HUDEP-2 (cell line): ENCODE measurements around the gene RPS3.

Experiments used
- DNase-seq, 76 experiments: peaks; one replicate each; lab custom pipeline; 2025; ENCODE audit not compliant: unreplicated experiment in 76 of 76; lab: John Stamatoyannopoulos, UW

The RPS3 gene

DNA sequence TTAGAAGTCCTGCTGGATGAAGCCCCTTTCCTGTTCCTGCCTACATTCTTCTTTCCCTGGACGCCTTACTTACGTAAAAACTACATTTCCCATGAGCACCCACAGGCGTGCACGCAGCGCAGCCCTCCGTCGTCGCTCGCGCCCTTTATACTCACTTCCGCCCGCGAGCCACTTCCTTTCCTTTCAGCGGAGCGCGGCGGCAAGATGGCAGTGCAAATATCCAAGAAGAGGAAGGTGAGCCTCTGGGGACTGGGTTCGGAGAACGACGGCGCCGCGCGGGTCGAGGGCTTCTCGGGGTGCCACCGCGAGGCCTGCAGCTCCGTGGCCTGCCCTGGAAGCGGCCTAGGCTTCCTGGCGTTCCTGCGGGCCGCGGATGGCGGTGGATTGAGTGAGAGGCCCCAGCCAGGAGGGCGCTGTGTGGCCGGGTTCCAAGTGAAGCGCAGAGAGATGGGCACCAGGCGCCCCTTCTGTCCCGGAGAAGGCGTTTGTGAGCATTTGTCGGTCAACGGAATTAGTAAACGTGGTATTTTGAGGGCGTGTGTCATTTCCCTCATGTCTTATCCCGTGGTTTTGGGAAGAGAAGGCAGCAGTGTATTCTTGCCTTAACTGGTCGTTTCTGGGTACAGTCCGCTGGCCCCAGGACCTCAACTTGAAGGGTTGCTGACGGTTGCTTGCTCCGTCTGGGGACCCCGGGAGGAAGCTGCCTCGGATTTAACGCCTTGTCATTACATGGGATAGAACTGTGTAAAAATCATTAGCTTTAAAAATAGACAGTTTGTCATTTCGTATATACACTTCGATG is at the start of gene RPS3:
TSS of gene RPS3 (plus strand) at position 175 of the 802 bp plus-strand sequence. CDS start at position 205, 30 bp downstream.
- DNase-seq = peak in 74 of 76 experiments; percentile 30 to 97 (median 78)

DNA sequence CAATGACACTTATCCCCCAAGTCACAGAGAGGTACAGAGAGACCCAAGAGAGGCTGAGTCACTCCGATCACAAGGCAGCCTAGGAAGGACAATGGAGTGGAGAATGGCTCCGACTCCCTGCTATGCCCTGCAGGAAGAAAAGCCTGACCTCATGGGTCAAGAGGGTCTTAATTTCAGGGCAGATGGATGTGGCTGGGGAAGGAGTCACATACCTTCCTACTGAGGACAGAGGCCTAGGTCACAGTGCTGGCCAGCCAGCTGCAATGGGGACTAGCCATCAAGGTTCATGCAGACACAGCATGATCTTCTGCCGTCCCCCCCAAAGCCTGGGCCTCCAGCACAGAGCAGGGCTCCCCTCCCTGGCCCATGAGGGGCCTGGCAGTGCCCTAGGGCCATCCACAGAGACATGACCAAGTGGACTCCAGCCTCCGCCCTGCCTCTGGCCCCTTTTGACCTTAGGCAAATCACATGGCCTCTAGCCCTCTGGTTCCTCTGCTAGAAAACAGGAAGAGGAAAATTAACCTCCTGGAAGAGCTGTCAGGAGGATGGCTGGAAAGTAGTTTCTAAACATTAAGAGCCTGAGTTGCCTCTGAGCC is 49.7 kb upstream of the RPS3 start:
- DNase-seq = no peak

DNA sequence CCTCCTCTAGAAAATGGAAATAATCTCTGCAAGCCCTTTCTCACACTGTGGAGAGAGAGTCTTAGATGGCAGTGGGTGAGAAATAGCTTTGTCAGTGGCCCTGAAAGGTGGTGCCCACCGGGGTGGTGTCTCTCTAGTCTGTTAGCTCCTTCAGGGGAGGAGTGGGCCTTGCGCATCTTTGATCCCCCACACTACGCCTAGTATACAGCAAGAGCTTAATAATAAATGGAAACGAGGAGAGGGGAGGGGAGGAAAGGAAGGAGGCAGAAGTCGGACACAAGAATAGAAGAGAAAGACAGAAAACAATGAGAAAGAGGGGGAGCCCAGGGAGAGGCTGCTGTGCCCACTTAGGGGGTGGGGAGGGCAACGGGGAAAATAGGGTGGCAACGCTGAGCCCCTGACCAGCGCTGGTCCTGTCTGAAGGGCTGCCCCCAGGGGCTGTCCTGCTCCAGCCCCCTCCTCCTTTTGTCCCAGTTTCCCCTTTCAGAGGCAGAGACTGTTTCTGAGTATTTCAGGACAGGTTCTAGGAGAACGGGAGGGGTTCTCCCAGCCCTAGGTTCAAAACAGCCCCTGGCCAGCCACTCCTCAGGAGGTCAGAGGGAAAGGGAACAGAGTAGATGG is 49.1 kb upstream of the RPS3 start:
- DNase-seq = no peak

DNA sequence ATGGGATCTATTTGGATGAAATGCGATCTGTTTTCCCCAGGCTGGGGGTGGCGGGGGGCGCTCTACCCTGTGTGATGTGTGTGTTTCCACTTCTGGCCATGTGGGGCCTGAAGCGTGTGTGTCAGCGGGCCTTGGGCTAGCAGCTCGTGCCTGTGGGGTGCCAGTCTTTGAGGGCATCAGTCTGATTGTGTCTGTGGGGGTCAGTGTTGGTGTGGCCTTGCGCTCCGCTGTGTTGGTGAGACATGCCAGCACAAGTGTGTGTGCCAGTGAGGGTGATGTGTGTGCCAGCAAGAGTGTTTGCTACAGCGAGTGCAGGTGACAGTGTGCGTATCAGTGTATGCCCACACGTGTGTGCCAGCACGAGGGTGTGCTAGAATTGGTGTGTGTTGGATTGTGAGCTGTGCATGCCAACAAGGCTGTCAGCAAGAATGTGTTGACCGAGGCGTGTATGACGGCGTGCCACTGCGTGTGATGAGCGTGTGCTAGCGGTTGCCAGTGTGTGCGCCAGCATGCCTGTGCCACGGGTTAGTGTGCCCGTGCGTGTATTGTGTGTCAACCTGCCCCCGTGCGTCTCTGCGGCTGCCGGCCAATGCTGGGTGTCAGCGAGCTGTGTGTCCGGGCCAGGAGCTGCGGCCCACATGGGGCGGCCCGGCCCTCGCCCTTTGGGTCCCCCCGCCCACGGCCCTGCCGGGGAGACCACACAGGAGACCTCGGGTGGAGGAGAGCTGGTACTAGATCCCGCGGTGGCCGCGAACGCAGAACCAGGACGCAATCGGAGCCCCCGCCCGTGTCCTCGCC is 48.4 kb upstream of the RPS3 start:
- DNase-seq = peak in 9 of 76 experiments; percentile 10 to 36 (median 26)

DNA sequence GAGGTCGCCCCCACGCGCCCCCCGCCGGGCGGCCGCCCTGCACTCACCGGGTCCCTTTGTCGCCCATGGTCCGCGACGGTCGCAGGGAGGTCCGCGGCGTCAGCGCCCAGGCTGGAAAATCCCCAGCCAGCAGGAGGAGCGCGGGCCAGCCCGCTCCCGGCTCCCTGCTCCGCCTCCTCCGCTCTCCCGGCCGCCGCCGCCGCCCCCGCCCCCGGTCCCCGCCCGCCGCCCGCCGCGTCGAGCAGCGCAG is 47.9 kb upstream of the RPS3 start, which contains the start of gene ARRB1:
TSS of gene ARRB1 (minus strand) at position 121 of the 250 bp plus-strand sequence. CDS start at position 67, 54 bp downstream.
- DNase-seq = peak in 5 of 76 experiments; percentile 19 to 54 (median 40)

DNA sequence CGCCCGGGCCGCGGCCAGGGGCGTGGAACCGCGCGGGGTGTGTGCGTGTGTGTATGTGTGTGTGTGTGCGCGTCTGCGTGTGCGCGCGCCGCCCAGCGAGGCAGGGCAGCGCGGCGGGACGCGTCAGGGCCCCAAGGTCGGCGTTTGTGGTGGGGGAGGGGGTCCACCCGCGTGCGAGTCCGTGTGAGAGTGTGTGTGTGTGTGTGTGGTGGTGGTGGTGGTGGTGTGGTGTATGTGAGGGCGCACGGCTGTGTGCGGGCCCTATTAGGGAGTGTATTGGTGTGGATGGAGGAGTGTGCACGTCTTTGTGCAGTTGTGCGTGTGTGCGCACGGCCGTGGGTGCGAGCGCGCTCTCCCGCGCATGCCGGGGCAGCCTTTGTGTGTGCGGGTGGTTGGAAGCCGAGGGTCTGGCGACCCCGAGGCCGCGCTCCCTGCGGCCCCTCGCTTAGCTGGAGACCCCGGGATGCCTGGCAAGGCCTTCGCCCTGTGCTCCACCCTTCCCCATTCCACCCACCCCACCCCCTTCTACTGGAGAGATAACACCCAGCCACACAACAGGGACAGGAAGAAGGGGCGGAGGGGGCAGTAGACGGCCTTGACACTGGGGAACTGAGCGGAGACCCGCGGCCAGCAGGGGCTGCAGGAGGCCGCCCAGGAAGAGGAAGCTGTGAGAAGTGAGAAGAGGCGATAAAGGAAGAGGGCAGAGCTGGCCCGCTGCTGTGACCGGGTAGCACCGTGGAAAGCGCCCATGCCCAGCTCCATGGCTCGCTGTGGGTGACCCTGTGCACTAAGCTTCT is 47.3 kb upstream of the RPS3 start:
- DNase-seq = peak in 54 of 76 experiments; percentile 17 to 74 (median 52)

DNA sequence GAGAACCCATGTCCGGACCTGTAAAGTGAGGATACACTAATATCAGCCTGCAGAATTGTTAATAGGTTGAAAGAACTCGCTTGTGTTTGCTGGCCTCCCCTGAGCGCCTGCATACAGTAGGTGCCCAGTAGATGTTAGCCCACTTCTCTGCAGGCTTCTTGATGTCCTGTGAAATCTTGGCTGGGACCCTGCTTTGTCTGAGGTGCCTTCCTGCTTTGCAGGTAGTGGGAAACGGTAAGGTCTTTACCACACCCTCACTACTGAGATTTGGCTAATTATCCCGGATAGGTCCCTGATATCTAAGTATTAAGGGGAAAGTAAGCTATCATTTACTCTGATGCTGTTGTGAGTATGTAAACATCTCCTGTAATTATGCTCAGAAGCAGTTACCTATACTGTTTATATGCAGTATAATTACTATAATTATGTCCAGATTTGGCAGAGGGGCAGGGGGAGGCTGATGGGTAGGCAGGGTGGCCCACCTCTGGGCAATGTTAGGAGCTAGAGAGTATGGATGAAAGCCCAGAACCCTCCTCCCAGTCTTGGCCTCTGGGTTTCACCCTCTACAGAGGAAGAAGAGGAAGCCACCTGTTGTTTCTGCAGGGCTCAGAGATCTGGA is 46.6 kb upstream of the RPS3 start:
- DNase-seq = no peak

DNA sequence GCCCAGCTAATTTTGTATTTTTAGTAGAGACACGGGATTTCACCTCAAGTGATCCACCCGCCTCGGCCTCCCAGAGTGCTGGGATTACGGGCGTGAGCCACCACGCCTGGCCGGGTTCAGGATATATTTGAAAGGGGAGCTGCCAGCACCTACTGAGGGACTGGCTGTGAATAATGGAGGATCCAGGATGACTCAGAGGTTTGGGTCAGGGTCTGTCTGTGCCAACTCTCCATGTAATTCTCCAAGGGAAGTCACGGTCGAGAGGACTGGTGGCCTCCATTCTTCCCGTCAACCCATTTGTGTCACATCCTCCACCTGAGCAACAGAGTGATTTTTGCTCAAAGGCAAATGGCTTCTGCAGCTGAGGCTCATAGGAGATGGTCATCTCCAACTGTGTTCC is 44.3 kb upstream of the RPS3 start:
- DNase-seq = no peak

DNA sequence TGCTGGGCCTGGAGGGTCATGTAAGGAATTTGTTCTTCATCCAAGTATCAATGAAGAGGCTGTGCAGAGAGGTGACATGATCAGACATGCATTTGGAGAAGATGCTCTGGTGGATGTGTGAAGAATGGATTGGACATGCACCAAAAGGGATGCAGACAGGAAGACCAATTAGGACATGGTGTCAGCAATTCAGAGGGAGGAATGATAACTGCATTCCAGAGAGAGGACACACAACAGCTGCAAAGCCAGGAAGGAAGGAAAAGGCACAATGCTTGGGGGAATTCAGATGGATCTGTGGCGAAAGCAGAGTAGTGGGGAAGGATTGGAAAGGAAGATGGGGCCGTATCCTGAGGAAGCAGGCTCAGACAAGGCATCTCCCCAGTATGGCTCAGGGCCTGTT is 42.7 kb upstream of the RPS3 start:
- no peak for DNase-seq

DNA sequence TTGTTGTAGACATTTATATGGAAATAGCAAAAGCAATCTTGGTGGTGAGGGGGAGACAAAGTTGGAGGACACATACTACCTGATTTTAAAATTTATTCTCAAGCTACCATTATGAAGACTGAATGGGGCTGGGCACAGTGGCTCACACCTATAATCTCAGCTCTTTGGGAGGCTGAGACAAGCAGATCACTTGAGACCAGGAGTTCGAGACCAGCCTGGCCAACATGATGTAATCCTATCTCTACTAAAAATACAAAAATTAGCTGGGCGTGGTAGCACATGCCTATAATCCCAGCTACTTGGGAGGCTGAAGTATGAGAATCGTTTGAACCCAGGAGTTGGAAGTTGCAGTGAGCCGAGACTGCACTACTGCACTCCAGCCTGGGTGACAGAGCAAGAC is 37.0 kb upstream of the RPS3 start:
- peak in 1 of 76 experiments; percentile 38 for DNase-seq

DNA sequence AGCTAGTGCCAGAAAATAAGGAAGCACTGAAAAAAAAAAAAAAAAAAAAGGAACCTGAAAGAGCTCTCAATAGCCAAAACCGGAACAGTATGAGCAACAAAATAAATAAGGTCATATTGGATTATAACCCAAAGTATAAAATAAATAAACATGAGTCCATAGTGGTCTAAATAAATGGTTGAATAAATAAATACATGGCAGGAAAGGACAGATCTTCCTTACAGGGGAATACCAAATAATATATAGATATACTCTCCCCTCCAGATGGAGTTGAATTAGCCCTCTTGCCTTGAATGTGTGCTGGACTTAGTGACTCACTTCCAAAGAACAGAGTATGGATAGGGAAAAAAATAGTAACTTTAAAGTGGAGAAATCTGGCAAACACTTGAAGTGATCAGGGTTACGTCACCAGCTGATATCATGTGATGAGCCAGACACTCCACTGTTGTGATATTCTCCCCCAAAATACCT is 33.6 kb upstream of the RPS3 start:
- no peak for DNase-seq

DNA sequence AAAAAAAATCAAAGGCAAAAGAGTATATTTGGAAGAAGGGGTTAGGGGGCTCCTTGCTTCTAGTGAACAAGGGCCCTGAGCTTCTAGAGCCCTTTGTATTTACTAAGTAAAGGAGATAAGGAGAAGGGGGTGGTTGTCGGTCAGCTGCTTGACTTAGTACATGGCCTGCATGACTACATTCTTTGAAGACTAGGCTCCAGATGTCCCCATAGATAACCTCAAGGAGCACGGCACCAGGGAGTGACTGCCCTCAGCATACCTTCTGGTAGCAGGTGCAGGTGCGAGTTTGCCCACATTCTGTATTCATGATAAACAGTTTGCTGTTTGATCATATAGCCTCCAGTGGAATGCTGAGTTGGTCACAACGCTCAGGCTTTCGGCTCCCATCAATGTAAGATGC is 32.5 kb upstream of the RPS3 start:
- DNase-seq = peak in 8 of 76 experiments; percentile 23 to 73 (median 29)

DNA sequence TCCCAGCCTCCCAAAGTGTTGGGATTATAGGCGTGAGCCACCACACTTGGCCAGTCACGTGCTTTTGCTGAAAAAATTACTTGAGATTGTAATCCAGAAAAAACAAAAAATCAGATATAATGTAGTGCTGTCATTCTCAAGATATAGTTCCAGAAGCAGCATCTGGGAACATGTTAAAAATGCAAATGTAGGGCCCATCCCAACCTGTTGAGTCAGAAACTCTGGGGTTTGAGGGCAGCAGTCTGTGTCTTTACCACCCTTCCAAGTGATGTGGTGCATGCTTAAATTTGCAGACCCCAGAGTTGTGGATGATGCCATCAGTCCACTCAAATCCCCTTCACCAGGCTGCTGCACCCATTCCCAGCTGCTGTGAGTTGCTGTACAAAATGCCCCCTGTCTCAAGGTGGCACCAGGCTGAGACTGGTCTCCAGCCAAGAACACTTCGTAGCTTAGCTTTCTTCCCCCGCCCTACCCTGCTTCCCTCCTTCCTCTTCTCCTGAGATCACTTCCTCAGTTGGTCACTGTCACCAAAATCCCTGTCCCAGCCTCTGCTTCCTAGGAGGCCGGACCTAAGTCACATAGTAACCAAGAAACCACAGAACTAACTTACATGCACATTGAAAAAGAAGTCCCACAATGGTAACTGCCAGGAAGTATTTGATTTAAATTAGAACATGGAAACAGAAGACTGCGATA is 29.6 kb upstream of the RPS3 start:
- DNase-seq = no peak

DNA sequence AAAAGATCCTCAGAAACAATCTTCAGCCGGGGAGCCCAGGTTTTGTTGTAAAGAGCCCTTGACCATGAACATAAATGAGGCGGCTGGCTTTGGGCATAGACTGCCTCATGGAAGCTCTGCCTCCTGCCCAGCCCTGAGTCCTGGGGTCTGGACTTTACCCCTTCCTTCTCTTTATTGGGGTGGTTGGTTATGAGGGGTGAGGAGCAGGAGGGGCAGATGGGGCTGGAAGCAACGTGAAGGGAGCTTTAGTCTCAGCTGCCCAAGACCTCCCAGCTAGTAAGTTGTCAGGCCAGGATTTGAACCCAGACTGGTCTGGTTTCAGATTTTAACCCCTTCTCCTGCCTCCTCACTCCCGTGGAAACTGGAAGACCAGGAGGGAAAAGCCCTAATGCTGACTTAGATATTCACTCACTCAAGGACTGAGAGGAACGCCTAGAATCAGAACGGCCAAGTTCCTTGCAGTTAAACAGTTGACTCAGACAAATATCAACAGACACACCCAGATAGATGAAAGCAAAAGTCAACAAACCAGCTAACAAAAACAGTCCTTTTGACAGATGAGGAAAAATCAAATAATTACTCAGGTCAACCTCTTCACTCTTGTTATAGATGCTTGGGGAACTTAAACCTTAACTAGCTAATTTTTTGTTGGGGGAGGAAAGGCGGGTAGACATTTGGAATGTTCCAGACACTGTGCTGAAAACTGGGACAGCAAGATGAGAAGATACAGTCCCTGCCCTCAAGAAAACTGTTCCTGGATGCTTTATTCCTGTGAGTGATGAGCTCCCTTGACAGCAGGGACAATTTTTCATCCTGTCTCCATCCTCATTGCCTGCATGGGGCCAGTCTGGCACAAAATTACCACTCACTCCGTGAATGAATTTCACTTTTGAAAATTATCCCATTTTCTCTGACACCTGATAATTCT is 27.1 kb upstream of the RPS3 start:
- DNase-seq = no peak

DNA sequence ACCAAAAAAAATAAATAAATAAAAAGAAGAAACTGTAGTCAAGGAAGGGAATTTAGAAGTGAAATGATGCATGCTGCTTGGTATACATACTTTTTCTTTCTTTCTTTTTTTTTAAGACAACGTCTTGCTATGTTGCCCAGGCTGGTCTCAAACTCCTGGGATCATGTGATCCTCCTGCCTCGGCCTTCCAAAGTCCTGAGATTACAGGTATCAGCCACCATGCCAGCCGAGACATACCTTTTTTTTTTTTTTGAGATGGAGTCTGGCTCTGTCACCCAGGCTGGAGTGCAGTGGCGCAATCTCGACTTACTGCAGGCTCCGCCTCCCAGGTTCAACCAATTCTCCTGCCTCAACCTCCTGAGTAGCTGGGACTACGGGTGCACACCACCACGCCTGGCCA is 26.1 kb upstream of the RPS3 start:
- no peak for DNase-seq

DNA sequence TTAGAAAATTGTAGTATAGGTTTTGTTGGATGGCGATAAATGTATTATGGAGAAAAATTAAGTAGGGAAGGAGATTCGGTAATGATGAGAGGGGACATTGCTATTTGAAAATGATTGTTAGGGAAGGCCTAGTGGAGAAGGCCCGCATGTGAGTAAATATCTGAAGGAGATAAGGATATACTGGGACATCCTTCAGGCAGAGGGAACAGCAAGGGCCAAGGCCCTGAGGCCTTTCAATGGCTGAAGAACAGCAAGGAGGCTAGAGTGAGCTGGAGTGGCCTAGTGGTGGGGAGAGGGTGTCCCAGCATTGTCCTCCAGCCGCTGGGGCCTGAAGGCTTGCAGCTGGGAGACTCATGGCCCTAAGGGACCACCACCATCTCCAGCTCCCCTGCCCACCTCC is 24.7 kb upstream of the RPS3 start:
- DNase-seq = no peak

DNA sequence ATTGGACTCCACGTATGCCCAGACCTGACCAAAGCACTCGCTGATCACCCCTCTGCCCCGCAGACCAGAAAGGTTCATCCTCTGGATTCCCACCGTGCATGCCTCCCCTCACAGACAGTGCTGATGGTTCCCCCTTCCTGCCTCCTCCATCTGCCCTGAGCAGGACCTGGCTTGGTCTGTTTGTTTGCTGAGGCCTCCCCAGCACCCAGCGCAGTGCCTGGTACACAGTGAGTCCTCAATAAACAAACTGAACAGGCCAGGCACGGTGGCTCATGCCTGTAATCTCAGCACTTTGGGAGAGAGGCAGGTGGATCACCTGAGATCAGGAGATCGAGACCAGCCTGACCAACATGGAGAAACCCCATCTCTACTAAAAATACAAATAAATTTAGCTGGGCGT is 23.7 kb upstream of the RPS3 start:
- DNase-seq = no peak

DNA sequence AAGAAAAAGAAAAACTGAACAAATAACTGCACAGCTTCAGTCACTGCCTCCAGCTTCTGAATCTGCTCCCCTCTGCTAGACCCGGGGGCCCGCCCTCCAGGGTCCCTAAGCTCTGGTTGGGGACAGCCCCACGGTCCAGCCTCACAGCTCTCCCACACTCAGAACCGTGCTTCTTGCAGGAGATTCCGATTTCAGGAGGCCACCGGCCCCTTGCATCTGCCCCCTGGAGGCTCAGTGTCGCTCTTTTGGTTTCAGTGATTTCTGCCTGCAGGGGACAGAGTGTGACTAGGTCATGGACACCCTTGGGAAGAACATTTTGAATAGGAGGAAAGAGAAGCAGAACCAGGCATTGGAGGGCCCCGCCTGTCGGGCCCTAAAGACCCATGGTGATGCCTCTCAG is 23.1 kb upstream of the RPS3 start:
- no peak for DNase-seq
